Measurements from ENCODE around the gene POU2AF3.
A peak's percentile ranks its signal among the peaks of the same experiment; 100 is the strongest.
"Not testable (repeated sequence)": the region's sequence is repeated elsewhere in the genome, so short reads cannot be mapped to it uniquely, and the experiment has no call there.

The POU2AF3 gene

GRCh38 chr11:111309215-111309915 is 11.0 kb downstream of the POU2AF3 start:
- no peak overlapping the region for H3K27ac Mint-ChIP-seq
- H3K9me3 Mint-ChIP-seq: no peaks in the 10 kb centered on the region
- DNase-seq (ENCODE audit: low spot score in 2 of 2) (no peak), ATAC-seq (no peak)
- no peaks in the 10 kb centered on the region for H3K4me1 Mint-ChIP-seq
- no peaks in the 10 kb centered on the region for H3K36me3 Mint-ChIP-seq
- H3K4me3 Mint-ChIP-seq: no peak overlapping the region

- no peaks in the 10 kb centered on the region for H3K4me1 Mint-ChIP-seq
- no peak overlapping the region for H3K27ac Mint-ChIP-seq
- no peak overlapping the region for H3K4me3 Mint-ChIP-seq
- no peak for DNase-seq (ENCODE audit: low spot score in 2 of 2)
- H3K9me3 Mint-ChIP-seq: no peaks in the 10 kb centered on the region
- ATAC-seq: no peak
- no peaks in the 10 kb centered on the region for H3K36me3 Mint-ChIP-seq
Measured at GRCh38 chr11:111310088-111310487, 11.7 kb downstream of the POU2AF3 start.

- no peak for DNase-seq (ENCODE audit: low spot score in 2 of 2)
- H3K9me3 Mint-ChIP-seq: no peaks in the 10 kb centered on the region
- ATAC-seq: no peak
- no peak overlapping the region for H3K4me3 Mint-ChIP-seq
- H3K36me3 Mint-ChIP-seq: no peaks in the 10 kb centered on the region
- no peaks in the 10 kb centered on the region for H3K4me1 Mint-ChIP-seq
- H3K27ac Mint-ChIP-seq: no peak overlapping the region
Measured at GRCh38 chr11:111310723-111311122, 12.4 kb downstream of the POU2AF3 start.

GRCh38 chr11:111312076-111312475 is 13.7 kb downstream of the POU2AF3 start:
- no peaks in the 10 kb centered on the region for H3K4me1 Mint-ChIP-seq
- DNase-seq (ENCODE audit: low spot score in 2 of 2): no peak
- H3K9me3 Mint-ChIP-seq: no peaks in the 10 kb centered on the region
- H3K27ac Mint-ChIP-seq: no peak overlapping the region
- no peak overlapping the region for H3K4me3 Mint-ChIP-seq
- no peak for ATAC-seq
- H3K36me3 Mint-ChIP-seq: no peaks in the 10 kb centered on the region

GRCh38 chr11:111319296-111319695 is 20.9 kb downstream of the POU2AF3 start:
- H3K9me3 Mint-ChIP-seq: no peaks in the 10 kb centered on the region
- no peak overlapping the region for H3K27ac Mint-ChIP-seq
- no peaks in the 10 kb centered on the region for H3K36me3 Mint-ChIP-seq
- ATAC-seq (no peak), DNase-seq (ENCODE audit: low spot score in 2 of 2) (no peak)
- H3K4me1 Mint-ChIP-seq: no peaks in the 10 kb centered on the region
- H3K4me3 Mint-ChIP-seq: no peak overlapping the region

- H3K36me3 Mint-ChIP-seq; H3K27ac Mint-ChIP-seq; ATAC-seq; DNase-seq (ENCODE audit: low spot score in 2 of 2); H3K4me3 Mint-ChIP-seq; H3K9me3 Mint-ChIP-seq; H3K4me1 Mint-ChIP-seq: not testable (repeated sequence)
Measured at GRCh38 chr11:111320199-111320598, 21.9 kb downstream of the POU2AF3 start.

GRCh38 chr11:111320728-111321568 is 22.6 kb downstream of the POU2AF3 start:
- H3K4me1 Mint-ChIP-seq: no peaks in the 10 kb centered on the region

GRCh38 chr11:111322534-111322933 is 24.2 kb downstream of the POU2AF3 start:
- no peak overlapping the region for H3K27ac Mint-ChIP-seq
- no peaks in the 10 kb centered on the region for H3K36me3 Mint-ChIP-seq
- DNase-seq (ENCODE audit: low spot score in 2 of 2) (no peak), ATAC-seq (no peak)
- H3K9me3 Mint-ChIP-seq: no peaks in the 10 kb centered on the region
- no peak overlapping the region for H3K4me3 Mint-ChIP-seq
- H3K4me1 Mint-ChIP-seq: no peaks in the 10 kb centered on the region

More at GRCh38 chr11:111320728-111321568, 22.6 kb downstream of the POU2AF3 start:
- DNase-seq (ENCODE audit: low spot score in 2 of 2): no peak
- no peaks in the 10 kb centered on the region for H3K36me3 Mint-ChIP-seq
- ATAC-seq: no peak
- no peak overlapping the region for H3K4me3 Mint-ChIP-seq
- no peak overlapping the region for H3K27ac Mint-ChIP-seq
- H3K9me3 Mint-ChIP-seq: no peaks in the 10 kb centered on the region

GRCh38 chr11:111324277-111324720 is 26.0 kb downstream of the POU2AF3 start:
- Mint-ChIP-seq H3K27ac (no peak overlapping the region), H3K9me3 (no peaks in the 10 kb centered on the region), H3K36me3 (no peaks in the 10 kb centered on the region), H3K4me1 (no peaks in the 10 kb centered on the region), H3K4me3 (no peak overlapping the region)
- ATAC-seq: no peak
- DNase-seq (ENCODE audit: low spot score in 2 of 2): no peak

GRCh38 chr11:111325259-111325658 is 26.9 kb downstream of the POU2AF3 start:
- no peaks in the 10 kb centered on the region for H3K9me3 Mint-ChIP-seq
- H3K27ac Mint-ChIP-seq: no peak overlapping the region
- no peaks in the 10 kb centered on the region for H3K4me1 Mint-ChIP-seq
- ATAC-seq (no peak), DNase-seq (ENCODE audit: low spot score in 2 of 2) (no peak)
- H3K36me3 Mint-ChIP-seq: no peaks in the 10 kb centered on the region
- H3K4me3 Mint-ChIP-seq: no peak overlapping the region

GRCh38 chr11:111326824-111327223 is 28.5 kb downstream of the POU2AF3 start:
- no peak for ATAC-seq
- DNase-seq (ENCODE audit: low spot score in 2 of 2): no peak
- H3K36me3 Mint-ChIP-seq: no peaks in the 10 kb centered on the region
- no peaks in the 10 kb centered on the region for H3K4me1 Mint-ChIP-seq
- no peak overlapping the region for H3K4me3 Mint-ChIP-seq
- no peaks in the 10 kb centered on the region for H3K9me3 Mint-ChIP-seq
- H3K27ac Mint-ChIP-seq: no peak overlapping the region

- no peaks in the 10 kb centered on the region for H3K9me3 Mint-ChIP-seq
- DNase-seq (ENCODE audit: low spot score in 2 of 2): no peak
- H3K36me3 Mint-ChIP-seq: no peaks in the 10 kb centered on the region
- H3K4me1 Mint-ChIP-seq: no peaks in the 10 kb centered on the region
- no peak overlapping the region for H3K4me3 Mint-ChIP-seq
- no peak for ATAC-seq
- no peak overlapping the region for H3K27ac Mint-ChIP-seq
Measured at GRCh38 chr11:111327908-111328624, 29.7 kb downstream of the POU2AF3 start.

- Mint-ChIP-seq H3K27ac (no peak overlapping the region), H3K36me3 (no peaks in the 10 kb centered on the region), H3K9me3 (no peaks in the 10 kb centered on the region), H3K4me1 (no peaks in the 10 kb centered on the region), H3K4me3 (no peak overlapping the region)
- ATAC-seq (no peak), DNase-seq (ENCODE audit: low spot score in 2 of 2) (no peak)
Measured at GRCh38 chr11:111329306-111330204, 31.2 kb downstream of the POU2AF3 start.

- Mint-ChIP-seq H3K36me3 (no peaks in the 10 kb centered on the region), H3K4me3 (no peak overlapping the region), H3K9me3 (no peaks in the 10 kb centered on the region), H3K27ac (no peak overlapping the region), H3K4me1 (no peaks in the 10 kb centered on the region)
- DNase-seq (ENCODE audit: low spot score in 2 of 2) (no peak), ATAC-seq (peak; percentile 23)
Measured at GRCh38 chr11:111330234-111330893, 32.0 kb downstream of the POU2AF3 start.
